Camera-type eye (tissue), 1 donor: ENCODE data around the gene EPM2AIP1. TPM values are rescaled to one million over a fixed set of nuclear protein-coding genes. Genes with fewer than 3 reads are reported as not detected.

ENCODE experiments used
- total RNA-seq: library from RNA; depleted of rRNA; stranded (reverse); fragments of >200 nt; gene quantifications from one replicate; pipeline ENCODE4 v1.2.3, GENCODE V29; 2014

Gene EPM2AIP1
- total RNA-seq: 53.5 TPM

GRCh38 chr3:36992806-36993325 lies at the start of gene EPM2AIP1:
EPM2AIP1 (minus strand) TSS chr3:36993131; CDS start chr3:36993077, 54 bp downstream.

GRCh38 chr3:36993326-36994283 lies 674 bp upstream of the EPM2AIP1 start, which contains the start of gene MLH1:
MLH1 (plus strand) TSS chr3:36993518; CDS start chr3:36993548, 30 bp downstream.

GRCh38 chr3:36944641-36945270 lies 48.2 kb downstream of the EPM2AIP1 start, which contains the start of gene TRANK1:
TRANK1 (minus strand) TSS chr3:36945054; CDS start chr3:36944809, 245 bp downstream.

Other genes starting within 250 kb of the EPM2AIP1 start
- gene DCLK3, start 228.6 kb downstream of the EPM2AIP1 start, total RNA-seq: 1.6 TPM
- gene TRANK1, start 48.1 kb downstream of the EPM2AIP1 start, total RNA-seq: 14.7 TPM
- 78.4 TPM for gene MLH1, start 387 bp upstream of the EPM2AIP1 start, total RNA-seq
- gene LRRFIP2, start 181.5 kb upstream of the EPM2AIP1 start, total RNA-seq: 73.2 TPM